ENCODE data around the gene BPI. TPM values are rescaled to one million over a fixed set of nuclear protein-coding genes. Genes with fewer than 3 reads are reported as not detected.
A peak's percentile ranks its signal among the peaks of the same experiment; 100 is the strongest.

BPI gene
- total RNA-seq, 2 donors from 2014 or later: not detected

DNA sequence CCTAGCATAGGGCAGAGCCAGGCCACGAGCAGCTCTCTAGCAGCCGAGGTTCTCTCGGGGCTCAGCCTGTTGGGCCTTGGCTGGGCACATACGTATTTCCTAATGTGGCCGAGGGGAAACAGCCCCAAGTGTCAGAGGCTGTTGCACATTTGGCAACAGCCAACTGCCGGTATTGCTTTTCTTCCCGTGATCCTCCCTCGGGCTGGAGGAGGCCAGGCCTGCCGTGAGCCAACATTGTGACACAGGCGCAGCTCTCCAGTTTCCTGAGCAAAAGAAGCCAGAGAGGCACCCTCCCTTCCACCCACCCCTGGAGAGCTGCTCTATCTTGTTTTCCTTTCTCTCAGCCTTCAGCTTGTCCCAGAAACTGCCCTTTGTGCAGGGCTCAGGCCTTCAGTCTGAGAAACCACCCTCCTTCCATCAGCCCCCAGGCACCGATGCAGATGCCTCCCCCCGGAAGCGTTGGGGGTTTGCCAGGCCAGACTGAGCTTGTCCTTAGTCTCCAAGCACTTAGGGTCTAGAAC lies 5.1 kb upstream of the BPI start:
- Histone ChIP-seq H3K9me3 (no peaks in the 10 kb centered on the region), H3K27me3 (no peaks in the 10 kb centered on the region), H3K4me3 (no peak overlapping the region), H3K27ac (peak overlapping the region in 1 of 4 donors; percentile 19), H3K36me3 (replicated peaks in 1 of 2; ENCODE audit: insufficient read depth in 1 of 2, low read depth in 2 of 2) (no peaks in the 10 kb centered on the region), H3K4me1 (peaks cover 4% of the 10 kb centered on the region)
- intact Hi-C loops (cut with DNase I): no loop called here
- TF ChIP-seq, protein P1, sequence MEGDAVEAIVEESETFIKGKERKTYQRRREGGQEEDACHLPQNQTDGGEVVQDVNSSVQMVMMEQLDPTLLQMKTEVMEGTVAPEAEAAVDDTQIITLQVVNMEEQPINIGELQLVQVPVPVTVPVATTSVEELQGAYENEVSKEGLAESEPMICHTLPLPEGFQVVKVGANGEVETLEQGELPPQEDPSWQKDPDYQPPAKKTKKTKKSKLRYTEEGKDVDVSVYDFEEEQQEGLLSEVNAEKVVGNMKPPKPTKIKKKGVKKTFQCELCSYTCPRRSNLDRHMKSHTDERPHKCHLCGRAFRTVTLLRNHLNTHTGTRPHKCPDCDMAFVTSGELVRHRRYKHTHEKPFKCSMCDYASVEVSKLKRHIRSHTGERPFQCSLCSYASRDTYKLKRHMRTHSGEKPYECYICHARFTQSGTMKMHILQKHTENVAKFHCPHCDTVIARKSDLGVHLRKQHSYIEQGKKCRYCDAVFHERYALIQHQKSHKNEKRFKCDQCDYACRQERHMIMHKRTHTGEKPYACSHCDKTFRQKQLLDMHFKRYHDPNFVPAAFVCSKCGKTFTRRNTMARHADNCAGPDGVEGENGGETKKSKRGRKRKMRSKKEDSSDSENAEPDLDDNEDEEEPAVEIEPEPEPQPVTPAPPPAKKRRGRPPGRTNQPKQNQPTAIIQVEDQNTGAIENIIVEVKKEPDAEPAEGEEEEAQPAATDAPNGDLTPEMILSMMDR (IDR thresholded peaks at IDR 0.05): no peak
- TF ChIP-seq POLR2A (IDR thresholded peaks at IDR 0.05): no peak
- 46 to 59% methylated on average over 13 of the region's 13 CpGs for WGBS, 2 donors
- DNase-seq (peak; percentile 20 to 67 (median 45)), ATAC-seq (peak; percentile 69)

DNA sequence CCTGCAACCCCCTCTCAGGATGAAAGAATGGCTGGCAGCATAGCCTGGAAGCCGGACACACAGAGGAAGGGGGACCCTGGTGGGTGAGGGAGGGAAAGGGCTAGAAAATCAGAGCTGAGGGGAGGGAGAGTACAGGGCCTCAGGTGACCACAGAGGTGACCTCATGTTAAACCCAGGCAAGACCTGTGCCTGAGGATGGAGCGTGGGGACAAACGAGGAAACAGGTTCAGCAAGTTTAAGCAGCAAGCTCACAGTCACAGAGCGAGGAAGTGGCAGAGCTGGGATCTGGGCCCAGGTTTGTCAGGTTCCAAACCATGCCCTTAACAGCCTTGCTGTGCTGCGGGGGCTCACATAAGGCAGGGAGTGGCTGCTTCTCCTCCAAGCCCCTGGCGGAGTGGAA lies 4.0 kb upstream of the BPI start:
- H3K27ac ChIP-seq: peak overlapping the region in 1 of 4 donors; percentile 30

GRCh38 chr20:38300438-38300837 lies 3.5 kb upstream of the BPI start:
- H3K36me3 ChIP-seq (replicated peaks in 1 of 2; ENCODE audit: insufficient read depth in 1 of 2, low read depth in 2 of 2): no peaks in the 10 kb centered on the region
- H3K27me3 ChIP-seq: peaks cover 0 to 3% of the 10 kb centered on the region in 2 donors
- TF ChIP-seq, protein P1 (IDR thresholded peaks at IDR 0.05): no peak
- TF ChIP-seq POLR2A (IDR thresholded peaks at IDR 0.05): no peak
- peaks cover 4% of the 10 kb centered on the region for H3K4me1 ChIP-seq
- no peak overlapping the region for H3K27ac ChIP-seq
- 60 to 75% methylated on average over 4 of the region's 4 CpGs for WGBS, 2 donors
- H3K9me3 ChIP-seq: no peaks in the 10 kb centered on the region
- no peak for ATAC-seq
- no peak for DNase-seq
- intact Hi-C loops (cut with DNase I): no loop called here
- H3K4me3 ChIP-seq: no peak overlapping the region

More for the DNA sequence above, 4.0 kb upstream of the BPI start:
- H3K9me3 ChIP-seq: no peaks in the 10 kb centered on the region
- DNase-seq (no peak), ATAC-seq (no peak)
- H3K27me3 ChIP-seq: peaks cover 0 to 3% of the 10 kb centered on the region in 2 donors
- peaks cover 4% of the 10 kb centered on the region for H3K4me1 ChIP-seq
- intact Hi-C loops (cut with DNase I): no loop called here
- H3K4me3 ChIP-seq: no peak overlapping the region
- no peaks in the 10 kb centered on the region for H3K36me3 ChIP-seq (replicated peaks in 1 of 2; ENCODE audit: insufficient read depth in 1 of 2, low read depth in 2 of 2)
- WGBS, 2 donors: 44 to 58% methylated on average over 5 to 6 of the region's 6 CpGs
- no peak for TF ChIP-seq POLR2A (IDR thresholded peaks at IDR 0.05)
- TF ChIP-seq, protein P1 (IDR thresholded peaks at IDR 0.05): no peak

DNA sequence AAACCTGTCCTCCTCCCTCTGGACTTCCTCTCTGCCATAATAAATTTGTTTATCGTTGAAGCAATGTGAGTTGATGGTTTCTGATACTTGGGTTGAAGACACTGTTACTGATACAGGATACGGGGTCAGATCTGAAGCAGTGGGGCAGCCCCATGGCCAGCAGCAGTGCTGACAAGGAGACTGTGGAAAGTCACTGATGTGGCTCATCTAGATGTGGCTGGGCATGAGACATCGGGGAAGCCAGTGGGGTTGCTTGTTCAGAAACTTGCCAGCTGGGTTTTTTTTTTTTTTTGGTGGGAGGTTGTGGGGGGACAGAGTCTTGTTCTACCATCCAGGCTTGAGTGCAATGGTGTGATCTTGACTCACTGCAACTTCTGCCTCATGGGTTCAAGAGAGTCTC lies 2.6 kb upstream of the BPI start:
- TF ChIP-seq, protein P1 (IDR thresholded peaks at IDR 0.05): no peak
- TF ChIP-seq POLR2A (IDR thresholded peaks at IDR 0.05): no peak
- Histone ChIP-seq H3K27me3 (peaks cover 0 to 3% of the 10 kb centered on the region in 2 donors), H3K4me1 (peaks cover 4% of the 10 kb centered on the region), H3K4me3 (no peak overlapping the region), H3K36me3 (replicated peaks in 1 of 2; ENCODE audit: insufficient read depth in 1 of 2, low read depth in 2 of 2) (no peaks in the 10 kb centered on the region), H3K9me3 (no peaks in the 10 kb centered on the region), H3K27ac (no peak overlapping the region)
- intact Hi-C loops (cut with DNase I): no loop called here
- 83 to 84% methylated on average over 3 of the region's 3 CpGs for WGBS, 2 donors
- no peak for ATAC-seq
- DNase-seq: no peak

DNA sequence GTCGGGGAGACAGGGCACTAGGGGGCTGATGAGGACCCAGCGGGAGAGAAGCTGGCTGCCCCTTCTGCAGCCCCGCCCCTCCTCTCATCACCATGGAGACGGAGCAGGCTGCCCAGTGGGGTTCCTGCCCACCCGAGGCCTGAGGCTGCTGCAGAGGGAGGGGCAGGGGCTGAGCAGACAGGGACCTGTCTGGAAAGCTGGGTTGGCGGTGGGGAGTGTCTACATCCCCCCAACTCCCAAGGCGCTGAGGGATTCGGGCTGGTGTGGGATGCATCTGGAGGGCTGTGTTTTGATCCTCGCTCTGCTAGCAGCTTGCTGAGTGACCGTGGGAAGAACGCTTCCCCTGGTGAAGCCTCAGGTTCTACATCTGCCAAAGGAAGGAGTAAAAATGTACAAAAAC lies 1.2 kb upstream of the BPI start:
- DNase-seq: no peak
- Histone ChIP-seq H3K27ac (no peak overlapping the region), H3K4me1 (peaks cover 4% of the 10 kb centered on the region), H3K9me3 (no peaks in the 10 kb centered on the region), H3K27me3 (peaks cover 0 to 3% of the 10 kb centered on the region in 2 donors), H3K36me3 (replicated peaks in 1 of 2; ENCODE audit: insufficient read depth in 1 of 2, low read depth in 2 of 2) (no peaks in the 10 kb centered on the region), H3K4me3 (no peak overlapping the region)
- TF ChIP-seq, protein P1 (IDR thresholded peaks at IDR 0.05): no peak
- no peak for TF ChIP-seq POLR2A (IDR thresholded peaks at IDR 0.05)
- no peak for ATAC-seq
- 18 to 32% methylated on average over 7 to 11 of the region's 11 CpGs for WGBS, 2 donors
- intact Hi-C loops (cut with DNase I): no loop called here
